AG04450 (cell line): ENCODE measurements around the gene KBTBD8. TPM values are rescaled to one million over a fixed set of nuclear protein-coding genes. Genes with fewer than 3 reads are reported as not detected.

Experiments
- CTCF ChIA-PET: fragments of 300-600, 350-600 bp; formaldehyde crosslinking; extraction: SDS; loops from one replicate; lab custom pipeline; 2022; ENCODE audit warnings: antibody characterized with exemption, inconsistent platforms; lab: Charles Lee
- POLR2A ChIA-PET: fragments of 350-600 bp; formaldehyde crosslinking; extraction: SDS; loops from one replicate; lab custom pipeline; 2021; ENCODE audit warnings: antibody characterized with exemption, inconsistent platforms; lab: Yijun Ruan, JAX
- DNase-seq: peaks from one replicate; pipeline ENCODE4 v3.0.0-alpha.2; 2011; ENCODE audit warnings: low read depth, low spot score
- H3K27ac ChIP-seq: one replicate; pipeline ENCODE4 v1.5.1; 2012; ENCODE audit warnings: low read depth, low read length, control low read depth
- H3K27me3 ChIP-seq: one replicate; pipeline ENCODE4 v1.6.0; 2012; ENCODE audit warnings: low read length; ENCODE audit not compliant: control insufficient read depth, insufficient read depth
- H3K4me3 ChIP-seq: 2 replicates; pipeline ENCODE4 v1.5.1; 2011; ENCODE audit warnings: mild to moderate bottlenecking, low read depth, low read length, control low read depth
- H3K9me3 ChIP-seq: 2 replicates; pipeline ENCODE4 v1.5.1; 2012; ENCODE audit warnings: low read length; ENCODE audit not compliant: control insufficient read depth, insufficient read depth
- polyA plus RNA-seq: library from polyadenylated mRNA; depleted of rRNA; stranded (reverse); fragments of >200 nt; gene quantifications from 2 replicates; pipeline ENCODE4 v1.2.3, GENCODE V29; 2011
- TF ChIP-seq, protein P1 (sequence below): IDR thresholded peaks from 2 replicates; pipeline ENCODE4 v1.5.1; 2011; ENCODE audit warnings: low read depth, low read length, control low read depth, inconsistent platforms

Gene KBTBD8
- polyA plus RNA-seq, 1 experiment, result 1.9 TPM

DNA sequence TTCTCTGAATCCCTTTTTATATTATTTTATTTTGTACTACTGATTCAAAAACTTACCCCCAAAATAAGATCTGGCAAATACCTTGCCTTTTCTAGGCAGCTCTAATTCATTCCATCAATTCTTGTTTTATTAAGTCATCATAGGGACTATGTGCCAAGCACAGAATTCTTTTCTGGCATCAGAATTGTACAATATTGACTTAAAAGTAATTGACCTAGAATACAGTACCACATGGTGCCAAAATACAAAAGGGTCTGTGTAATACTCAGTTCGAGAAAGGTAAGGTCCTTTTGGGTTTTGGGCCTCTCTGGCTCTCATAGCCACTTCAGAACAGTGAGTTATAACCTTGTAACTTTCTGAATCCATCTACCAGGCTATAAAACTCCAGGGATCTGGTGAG is 46.2 kb downstream of the KBTBD8 start:
- ChIA-PET CTCF (no interaction called here), POLR2A (no interaction called here)
- TF ChIP-seq, protein P1, sequence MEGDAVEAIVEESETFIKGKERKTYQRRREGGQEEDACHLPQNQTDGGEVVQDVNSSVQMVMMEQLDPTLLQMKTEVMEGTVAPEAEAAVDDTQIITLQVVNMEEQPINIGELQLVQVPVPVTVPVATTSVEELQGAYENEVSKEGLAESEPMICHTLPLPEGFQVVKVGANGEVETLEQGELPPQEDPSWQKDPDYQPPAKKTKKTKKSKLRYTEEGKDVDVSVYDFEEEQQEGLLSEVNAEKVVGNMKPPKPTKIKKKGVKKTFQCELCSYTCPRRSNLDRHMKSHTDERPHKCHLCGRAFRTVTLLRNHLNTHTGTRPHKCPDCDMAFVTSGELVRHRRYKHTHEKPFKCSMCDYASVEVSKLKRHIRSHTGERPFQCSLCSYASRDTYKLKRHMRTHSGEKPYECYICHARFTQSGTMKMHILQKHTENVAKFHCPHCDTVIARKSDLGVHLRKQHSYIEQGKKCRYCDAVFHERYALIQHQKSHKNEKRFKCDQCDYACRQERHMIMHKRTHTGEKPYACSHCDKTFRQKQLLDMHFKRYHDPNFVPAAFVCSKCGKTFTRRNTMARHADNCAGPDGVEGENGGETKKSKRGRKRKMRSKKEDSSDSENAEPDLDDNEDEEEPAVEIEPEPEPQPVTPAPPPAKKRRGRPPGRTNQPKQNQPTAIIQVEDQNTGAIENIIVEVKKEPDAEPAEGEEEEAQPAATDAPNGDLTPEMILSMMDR, result no peak
- no peaks in the 10 kb centered on the region for H3K27me3 ChIP-seq
- H3K9me3 ChIP-seq, result no peaks in the 10 kb centered on the region
- H3K27ac ChIP-seq, result no peak overlapping the region
- no peak overlapping the region for H3K4me3 ChIP-seq
- DNase-seq, result no peak

- DNase-seq, result no peak
- TF ChIP-seq, protein P1, result no peak
- no peaks in the 10 kb centered on the region for H3K27me3 ChIP-seq
- POLR2A ChIA-PET, result no interaction called here
- no peaks in the 10 kb centered on the region for H3K9me3 ChIP-seq
- CTCF ChIA-PET, result interaction anchor here (0.9 to 1.4 kb wide), 3 partner anchors 73 to 107 kb away, joined by 3 to 7 read pairs (median 4); no protein-coding TSS in a partner anchor
- H3K27ac ChIP-seq, result no peak overlapping the region
- no peak overlapping the region for H3K4me3 ChIP-seq
These were observed 46.8 kb downstream of the KBTBD8 start for GRCh38 chr3:67044955-67045354.

DNA sequence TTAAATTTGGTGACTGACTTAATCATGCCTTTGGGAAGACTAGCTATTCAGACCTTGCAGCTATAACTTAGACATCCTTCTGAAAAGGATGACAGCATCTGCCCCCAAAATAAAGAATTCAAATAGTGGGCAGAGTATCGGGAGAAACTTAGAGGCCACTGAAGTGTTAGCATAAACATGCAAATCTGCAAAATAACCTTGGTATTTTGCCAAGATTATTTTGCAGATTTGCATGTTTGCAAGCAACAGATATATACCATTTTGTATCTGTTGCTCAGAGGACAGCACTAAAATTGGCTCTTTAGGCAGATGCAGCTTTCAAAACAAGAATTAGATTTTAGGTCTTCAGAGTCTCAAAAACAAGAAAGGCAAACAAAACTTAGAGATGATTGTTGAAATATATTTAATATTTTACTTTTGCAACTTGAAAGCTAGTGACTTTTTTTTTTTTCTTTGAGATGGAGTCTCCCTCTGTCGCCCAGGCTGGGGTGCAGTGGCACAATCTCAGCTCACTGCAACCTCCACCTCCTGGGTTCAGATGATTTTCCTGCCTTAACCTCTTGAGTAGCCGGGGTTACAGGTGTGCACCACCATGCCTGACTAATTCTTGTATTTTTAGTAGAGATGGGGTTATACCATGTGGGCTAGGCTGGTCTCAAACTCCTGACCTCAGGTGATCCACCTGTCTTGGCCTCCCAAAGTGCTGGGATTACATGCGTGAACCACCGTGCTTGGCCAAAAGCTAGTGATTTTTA is 47.8 kb downstream of the KBTBD8 start:
- TF ChIP-seq, protein P1, result no peak
- Histone ChIP-seq H3K27ac (no peak overlapping the region), H3K9me3 (no peaks in the 10 kb centered on the region), H3K27me3 (no peaks in the 10 kb centered on the region), H3K4me3 (no peak overlapping the region)
- POLR2A ChIA-PET, result no interaction called here
- DNase-seq, result no peak
- CTCF ChIA-PET, result interaction anchor here (0.9 to 1.7 kb wide), 5 partner anchors 67 to 107 kb away, joined by 3 to 7 read pairs (median 4); no protein-coding TSS in a partner anchor

DNA sequence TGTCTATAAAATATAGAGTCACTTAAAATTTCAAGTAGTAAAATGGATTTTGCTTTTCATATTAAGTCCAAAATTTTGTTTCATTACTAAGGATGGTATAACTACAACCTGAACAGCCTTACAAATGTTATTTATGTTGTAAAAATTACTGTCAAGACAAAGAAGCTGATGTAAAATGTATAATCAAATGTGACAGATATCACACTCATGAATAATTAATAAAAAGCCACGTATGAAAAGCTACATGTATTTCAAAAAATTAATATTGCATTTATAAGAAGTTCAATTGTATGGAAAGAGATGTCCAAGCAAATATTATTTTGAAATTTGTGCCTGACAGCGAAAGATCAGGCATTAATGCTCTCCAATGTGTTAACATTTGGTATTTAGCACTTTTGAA is 48.9 kb downstream of the KBTBD8 start:
- Histone ChIP-seq H3K27me3 (no peaks in the 10 kb centered on the region), H3K9me3 (no peaks in the 10 kb centered on the region), H3K4me3 (no peak overlapping the region), H3K27ac (no peak overlapping the region)
- DNase-seq, result no peak
- TF ChIP-seq, protein P1, result no peak
- POLR2A ChIA-PET, result no interaction called here
- CTCF ChIA-PET, result interaction anchor here (1.4 to 1.7 kb wide), 2 partner anchors 66 to 67 kb away, joined by 4 read pairs; no protein-coding TSS in a partner anchor

DNA sequence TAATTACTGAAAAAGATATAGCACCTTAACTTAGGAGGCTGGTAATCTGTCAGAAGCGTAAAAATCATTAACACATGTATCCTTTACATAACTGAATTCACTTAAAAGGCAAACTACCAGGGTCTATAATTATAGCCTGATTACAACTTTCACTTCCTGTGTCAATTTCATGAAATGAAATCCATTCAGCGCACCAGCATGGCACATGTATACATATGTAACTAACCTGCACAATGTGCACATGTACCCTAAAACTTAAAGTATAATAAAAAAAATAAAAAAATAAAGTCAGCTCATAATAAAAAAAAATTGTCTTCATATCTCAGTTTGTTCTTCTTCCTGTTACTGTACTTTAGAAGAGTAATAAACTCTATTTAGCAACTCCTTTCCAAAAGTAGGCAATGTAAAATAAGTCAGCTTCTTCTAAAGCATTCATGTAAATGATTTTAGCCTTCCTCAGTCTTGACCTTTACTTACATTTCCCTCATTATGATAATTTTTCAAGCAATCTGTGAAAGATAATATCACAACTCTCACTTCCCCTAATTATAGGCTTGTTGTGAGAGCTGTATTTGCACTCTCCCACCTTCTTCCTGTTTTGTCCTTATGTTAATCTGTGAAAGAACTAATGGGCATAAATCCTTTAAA is 50.1 kb downstream of the KBTBD8 start:
- ChIA-PET CTCF (interaction anchor here (0.8 kb wide), 1 partner anchor 76 kb away, joined by 3 read pairs; no protein-coding TSS in a partner anchor), POLR2A (no interaction called here)
- Histone ChIP-seq H3K27ac (no peak overlapping the region), H3K9me3 (no peaks in the 10 kb centered on the region), H3K27me3 (no peaks in the 10 kb centered on the region), H3K4me3 (no peak overlapping the region)
- TF ChIP-seq, protein P1, result no peak
- DNase-seq, result no peak
